ENCODE results near the gene RAB5B. TPM values are rescaled to one million over a fixed set of nuclear protein-coding genes. Genes with fewer than 3 reads are reported as not detected.

The RAB5B gene
- total and polyA plus RNA-seq, 10 of the 15 experiments (the other 5 are each of a cell fraction or from before 2014, with no cell fraction given), result 7.5 to 149 (median 37.8) TPM

GRCh38 chr12:55995366-55995765 lies 21.5 kb downstream of the RAB5B start:
- ATAC-seq, result no peak
- POLR2A ChIA-PET, result interaction anchor here (0.5 to 2.6 kb wide), 13 partner anchors 9 to 172 kb away, joined by 3 to 46 read pairs (median 7); partner anchors contain the start of gene RAB5B
- Histone ChIP-seq H3K9me3 (replicated peaks; ENCODE audit: control insufficient read depth, insufficient read depth, low read length) (no peaks in the 10 kb centered on the region), H3K27me3 (replicated peaks in 1 of 2; ENCODE audit: control insufficient read depth in 2 of 2, insufficient read depth in 2 of 2, low read length in 1 of 2) (no peaks in the 10 kb centered on the region), H3K36me3 (ENCODE audit: control insufficient read depth in 2 of 2, insufficient read depth in 2 of 2, low read length in 1 of 2) (peaks cover 3 to 24% of the 10 kb centered on the region in 2 experiments), H4K20me1 (ENCODE audit: control insufficient read depth, insufficient read depth) (no peaks in the 10 kb centered on the region), H3K79me2 (ENCODE audit: control insufficient read depth, insufficient read depth, low read length) (no peaks in the 10 kb centered on the region), H3K4me3 (no peak overlapping the region), H3K4me1 (ENCODE audit: control insufficient read depth, insufficient read depth, low read length) (peaks cover 3% of the 10 kb centered on the region; the same call in 1 of the 2 replicates), H2AFZ (ENCODE audit: control insufficient read depth, low read depth, low read length) (no peak overlapping the region), H3K27ac (ENCODE audit: control insufficient read depth, insufficient read depth) (no peak overlapping the region), H3K4me2 (ENCODE audit: control insufficient read depth, insufficient read depth) (no peak overlapping the region), H3K9ac (ENCODE audit: control insufficient read depth, insufficient read depth, low read length) (no peak overlapping the region)
- no TSS peak for BruUV-seq (replicated peaks)
- in situ Hi-C loops (cut with MboI), result no loop called here
- TF ChIP-seq SMAD5 (IDR thresholded peaks at IDR 0.05; ENCODE audit: low read depth), result no peak
- no peak for TF ChIP-seq TARDBP (IDR thresholded peaks at IDR 0.05; ENCODE audit: borderline replicate concordance)
- no peak for TF ChIP-seq SREBF2 (IDR thresholded peaks at IDR 0.05; ENCODE audit: low read length)
- no peak for TF ChIP-seq TAF1 (IDR thresholded peaks at IDR 0.05; ENCODE audit: borderline replicate concordance, low read depth, low read length)
- no peak for TF ChIP-seq RAD51 (IDR thresholded peaks at IDR 0.05)
- no peak for TF ChIP-seq NFXL1 (IDR thresholded peaks at IDR 0.05; ENCODE audit: borderline replicate concordance)
- TF ChIP-seq PAX5 (IDR thresholded peaks at IDR 0.05; ENCODE audit: borderline replicate concordance, low read depth, low read length), result no peak
- no peak for DNase-seq (ENCODE audit: low read depth, low spot score)
- SMC1A ChIA-PET (ENCODE audit: uncharacterized antibody, unreplicated experiment), result interaction anchor here (1.0 to 4.2 kb wide), 12 partner anchors 10 to 266 kb away, joined by 3 to 52 read pairs (median 8); partner anchors contain the start of genes RAB5B and ZC3H10
- CTCF ChIA-PET, result interaction anchor here (0.6 to 6.0 kb wide), 38 partner anchors 8 to 270 kb away, joined by 3 to 107 read pairs (median 5); partner anchors contain the start of genes DGKA, ORMDL2, PA2G4 and RAB5B
- intact Hi-C loops (cut with micrococcal nuclease; ENCODE audit: unreplicated experiment), result loop anchor here (5.0 kb wide), 1 partner anchor 122 kb away; the partner anchor contains the start of genes RPL41 and ZC3H10
- WGBS (ENCODE audit: insufficient coverage, insufficient replicate concordance, low lambda C conversion rate, missing lambda C conversion rate), result 82% methylated on average over 8 of the region's 8 CpGs
- FAIRE-seq, result no peak
- RAD21 ChIA-PET (ENCODE audit: unreplicated experiment), result interaction anchor here (0.8 to 4.8 kb wide), 18 partner anchors 8 to 256 kb away, joined by 3 to 44 read pairs (median 12); partner anchors contain the start of genes PA2G4 and RAB5B
